GM12878 (cell line): ENCODE data around the gene NXPH2. TPM values are rescaled to one million over a fixed set of nuclear protein-coding genes. Genes with fewer than 3 reads are reported as not detected.

ENCODE experiments used
- ATAC-seq: fragments of 200-7000 bp; cut with Tn5 transposase; 3 replicates; pipeline ENCODE4 v1.9.1; 2020; ENCODE audit warnings: mild to moderate bottlenecking, moderate library complexity
- BruUV-seq: library from RNA; stranded (reverse); fragments of 400-500 nt; replicated peaks from 2 replicates; lab custom pipeline; 2021; lab: Mats Ljungman, UMichigan
- CTCF ChIA-PET: fragments of 300-600 bp; sonication (Branson Sonifier 250); formaldehyde crosslinking; extraction: SDS; loops from one replicate; lab custom pipeline; 2021; ENCODE audit warnings: inconsistent platforms; lab: Yijun Ruan, JAX
- POLR2A ChIA-PET: fragments of 350-600 bp; formaldehyde crosslinking; extraction: SDS; loops from one replicate; lab custom pipeline; 2021; ENCODE audit warnings: inconsistent platforms; lab: Charles Lee
- RAD21 ChIA-PET: fragments of 300-600 bp; sonication (Branson Sonifier 250); formaldehyde crosslinking; loops from one replicate; lab custom pipeline; 2023; ENCODE audit warnings: antibody characterized with exemption; ENCODE audit not compliant: unreplicated experiment; lab: Charles Lee
- SMC1A ChIA-PET: fragments of 300-600 bp; sonication (Branson Sonifier 250); formaldehyde crosslinking; loops from one replicate; lab custom pipeline; 2023; ENCODE audit not compliant: unreplicated experiment, uncharacterized antibody; lab: Charles Lee
- DNase-seq: peaks from one replicate; pipeline ENCODE4 v3.0.0-alpha.2; 2011; ENCODE audit warnings: low read depth, low spot score
- FAIRE-seq: peaks from 3 replicates; lab custom pipeline; 2011; peaks lifted over from hg19 to GRCh38; lab: Jason Lieb, UNC
- H2AFZ ChIP-seq: 2 replicates; pipeline ENCODE4 v1.6.0; 2011; ENCODE audit warnings: low read depth, low read length, control low read depth; ENCODE audit not compliant: control insufficient read depth
- H3K27ac ChIP-seq: 2 replicates; pipeline ENCODE4 v1.5.1; 2011; ENCODE audit warnings: control low read depth; ENCODE audit not compliant: control insufficient read depth, insufficient read depth
- H3K27me3 ChIP-seq, 2 experiments: replicated peaks in 1 of 2; 2 replicates each; pipeline versions ENCODE4 v1.6.0 to v1.6.1; 2011; ENCODE audit warnings: low read length in 1 of 2; ENCODE audit not compliant: control insufficient read depth in 2 of 2, insufficient read depth in 2 of 2
- H3K36me3 ChIP-seq, 2 experiments: 2 replicates each; pipeline ENCODE4 v1.5.1; 2011; ENCODE audit warnings: low read length in 1 of 2; ENCODE audit not compliant: control insufficient read depth in 2 of 2, insufficient read depth in 2 of 2
- H3K4me1 ChIP-seq: 2 replicates; pipeline ENCODE4 v1.6.1; 2011; ENCODE audit warnings: mild to moderate bottlenecking, low read length, moderate library complexity, mixed read lengths; ENCODE audit not compliant: control insufficient read depth, insufficient read depth
- H3K4me2 ChIP-seq: 2 replicates; pipeline ENCODE4 v1.6.0; 2011; ENCODE audit warnings: control low read depth; ENCODE audit not compliant: control insufficient read depth, insufficient read depth
- H3K4me3 ChIP-seq: fragments of 200-600 bp; sonication (generic); 2 replicates; pipeline ENCODE4 v1.5.1; 2016
- H3K79me2 ChIP-seq: 2 replicates; pipeline ENCODE4 v1.6.0; 2011; ENCODE audit warnings: low read length; ENCODE audit not compliant: control insufficient read depth, insufficient read depth
- H3K9ac ChIP-seq: 2 replicates; pipeline ENCODE4 v1.8.0; 2011; ENCODE audit warnings: low read length, control low read depth, mixed read lengths; ENCODE audit not compliant: control insufficient read depth, insufficient read depth
- H3K9me3 ChIP-seq: replicated peaks from 3 replicates; pipeline ENCODE4 v1.5.1; 2011; ENCODE audit warnings: mild to moderate bottlenecking, low read length; ENCODE audit not compliant: control insufficient read depth, insufficient read depth
- H4K20me1 ChIP-seq: 2 replicates; pipeline ENCODE4 v1.6.0; 2011; ENCODE audit not compliant: control insufficient read depth, insufficient read depth
- CHD2 ChIP-seq: IDR thresholded peaks from 2 replicates; pipeline ENCODE4 v1.6.1; 2011; ENCODE audit warnings: low read depth, low read length, improper control_type of control experiment, borderline replicate concordance
- EP300 ChIP-seq, 2 experiments: fragments of 150-350 bp in 1 of 2; IDR thresholded peaks; 2 replicates each; pipeline ENCODE4 v1.6.1; 2011 to 2012; ENCODE audit warnings: low read depth in 2 of 2, low read length in 2 of 2, borderline replicate concordance in 1 of 2, improper control_type of control experiment in 1 of 2, inconsistent platforms in 1 of 2; ENCODE audit not compliant: control insufficient read depth in 1 of 2
- FOS ChIP-seq: IDR thresholded peaks from 3 replicates; pipeline ENCODE4 v1.6.1; 2011; ENCODE audit warnings: borderline replicate concordance; ENCODE audit not compliant: insufficient read length; ENCODE audit errors: extremely low read depth
- LARP7 ChIP-seq: fragments of 450-650 bp; IDR thresholded peaks from 2 replicates; pipeline ENCODE4 v1.6.1; 2017; ENCODE audit warnings: mild to moderate bottlenecking
- MEF2A ChIP-seq: IDR thresholded peaks from 2 replicates; pipeline ENCODE4 v1.6.1; 2011; ENCODE audit warnings: low read depth, mild to moderate bottlenecking, low read length, moderate library complexity; ENCODE audit not compliant: insufficient read depth
- MYB ChIP-seq: fragments of 150-350 bp; IDR thresholded peaks from 2 replicates; pipeline ENCODE4 v1.6.1; 2014; ENCODE audit warnings: mild to moderate bottlenecking, low read depth, low read length, borderline replicate concordance
- NFYA ChIP-seq: IDR thresholded peaks from 2 replicates; pipeline ENCODE4 v1.6.1; 2011; ENCODE audit warnings: low read depth, mild to moderate bottlenecking, low read length, improper control_type of control experiment, borderline replicate concordance
- POLR2AphosphoS2 ChIP-seq: IDR thresholded peaks from 2 replicates; pipeline ENCODE4 v1.6.1; 2011; ENCODE audit warnings: low read depth, mild to moderate bottlenecking, low read length, improper control_type of control experiment, moderate library complexity
- SMAD5 ChIP-seq: IDR thresholded peaks from 2 replicates; pipeline ENCODE4 v1.6.1; 2016; ENCODE audit warnings: antibody characterized with exemption, low read depth
- TARDBP ChIP-seq: IDR thresholded peaks from 2 replicates; pipeline ENCODE4 v1.6.1; 2016; ENCODE audit warnings: borderline replicate concordance
- ZNF207 ChIP-seq: fragments of 450-650 bp; IDR thresholded peaks from 2 replicates; pipeline ENCODE4 v1.6.1; 2014; ENCODE audit warnings: antibody characterized with exemption, mild to moderate bottlenecking, borderline replicate concordance
- WGBS: methylation state at CpG from one replicate; pipeline ENCODE4 v1.1.6; 2016; ENCODE audit warnings: low lambda C conversion rate; ENCODE audit not compliant: insufficient replicate concordance, insufficient coverage; ENCODE audit errors: missing lambda C conversion rate; 5-methylcytosine and 5-hydroxymethylcytosine counted together
- in situ Hi-C: fragments of 300-500 bp; cut with MboI; formaldehyde crosslinking; loops from 9 replicates; pipeline ENCODE4 v1.14.3; 2018; ENCODE audit warnings: mixed read lengths
- intact Hi-C: fragments of 100-400 bp; cut with micrococcal nuclease; formaldehyde crosslinking; loops from one replicate; pipeline ENCODE4 v1.14.2; 2022; ENCODE audit not compliant: unreplicated experiment
- polyA plus RNA-seq, 11 experiments: library from polyadenylated mRNA; depleted of rRNA in 4 of 11; unstranded in 6 of 11; stranded (reverse) in 5 of 11; fragments of >200 nt; fragmentation: Nextera tagmentation in 4 of 11; fragmentation: Illumina TruSeq in 1 of 11; extraction: Ambion mirVana in 4 of 11; extraction: Trizol in 1 of 11; gene quantifications; 1 replicate in 1 of 11; 2 replicates in 10 of 11; pipeline versions ENCODE4 v1.2.1 to v1.2.3, GENCODE V29; 2011 to 2016; ENCODE audit warnings: inconsistent platforms in 2 of 11, missing spikeins in 2 of 11, low read depth in 1 of 11
- total RNA-seq, 4 experiments: library from RNA; depleted of rRNA in 3 of 4; stranded (reverse); fragments of >200 nt in 3 of 4; fragmentation: Illumina TruSeq in 1 of 4; extraction: Trizol in 1 of 4; gene quantifications; 2 replicates each; pipeline versions ENCODE4 v1.2.1 to v1.2.3, GENCODE V29; 2013 to 2021
- TF ChIP-seq, protein P1 (sequence below): fragments of 450-650 bp; IDR thresholded peaks from 2 replicates; pipeline ENCODE4 v1.6.1; 2017; ENCODE audit warnings: borderline replicate concordance
- TF ChIP-seq, protein P2 (sequence below): fragments of 150-350 bp; IDR thresholded peaks from 2 replicates; pipeline ENCODE4 v1.6.1; 2014; ENCODE audit warnings: mild to moderate bottlenecking, low read depth, low read length
- TF ChIP-seq, protein P3 (sequence below): fragments of 450-650 bp; IDR thresholded peaks from 2 replicates; pipeline ENCODE4 v1.6.1; 2016; ENCODE audit warnings: mild to moderate bottlenecking
- TF ChIP-seq, protein P4 (sequence below): IDR thresholded peaks from 2 replicates; pipeline ENCODE4 v1.6.1; 2012; ENCODE audit warnings: low read depth, low read length, improper control_type of control experiment
- TF ChIP-seq, protein P5 (sequence below): IDR thresholded peaks from 2 replicates; pipeline ENCODE4 v1.6.1; 2012; ENCODE audit warnings: low read depth, low read length, improper control_type of control experiment

Gene NXPH2
- total and polyA plus RNA-seq, 10 of the 15 experiments (the other 5 are each of a cell fraction or from before 2014, with no cell fraction given) = not detected

DNA sequence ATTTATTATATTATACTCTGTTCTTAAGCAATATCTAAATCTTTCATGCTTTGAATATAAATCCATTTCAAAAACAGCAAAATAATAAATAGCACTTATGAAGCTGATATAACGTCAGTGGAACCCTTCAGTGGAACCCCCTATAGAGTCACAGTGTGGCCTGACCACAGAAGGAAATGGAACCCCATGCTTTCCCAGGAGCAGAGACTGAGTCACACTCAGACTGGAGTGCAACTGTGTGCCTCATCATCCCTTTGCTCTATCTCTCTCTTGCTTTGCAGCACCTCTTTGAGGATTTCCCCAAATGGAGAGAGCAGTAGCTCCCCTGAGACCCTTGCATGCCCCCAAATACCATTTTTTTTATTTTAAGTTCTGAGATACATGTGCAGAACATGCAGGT is 13.1 kb downstream of the NXPH2 start:
- H4K20me1 ChIP-seq = no peaks in the 10 kb centered on the region
- H3K27ac ChIP-seq = no peak overlapping the region
- H3K27me3 ChIP-seq = no peaks in the 10 kb centered on the region
- intact Hi-C loops = no loop called here
- DNase-seq (no peak), ATAC-seq (no peak), FAIRE-seq (no peak)
- H3K36me3 ChIP-seq = no peaks in the 10 kb centered on the region
- no peak overlapping the region for H2AFZ ChIP-seq
- no peaks in the 10 kb centered on the region for H3K4me1 ChIP-seq
- no peaks in the 10 kb centered on the region for H3K9me3 ChIP-seq
- ChIA-PET CTCF (no interaction called here), POLR2A (no interaction called here), RAD21 (no interaction called here), SMC1A (no interaction called here)
- no peak overlapping the region for H3K9ac ChIP-seq
- in situ Hi-C loops = no loop called here
- 0% methylated on average over 1 of the region's 1 CpG for WGBS
- H3K4me3 ChIP-seq = no peak overlapping the region
- no peak overlapping the region for H3K4me2 ChIP-seq
- no peaks in the 10 kb centered on the region for H3K79me2 ChIP-seq
- TF ChIP-seq, protein P1, sequence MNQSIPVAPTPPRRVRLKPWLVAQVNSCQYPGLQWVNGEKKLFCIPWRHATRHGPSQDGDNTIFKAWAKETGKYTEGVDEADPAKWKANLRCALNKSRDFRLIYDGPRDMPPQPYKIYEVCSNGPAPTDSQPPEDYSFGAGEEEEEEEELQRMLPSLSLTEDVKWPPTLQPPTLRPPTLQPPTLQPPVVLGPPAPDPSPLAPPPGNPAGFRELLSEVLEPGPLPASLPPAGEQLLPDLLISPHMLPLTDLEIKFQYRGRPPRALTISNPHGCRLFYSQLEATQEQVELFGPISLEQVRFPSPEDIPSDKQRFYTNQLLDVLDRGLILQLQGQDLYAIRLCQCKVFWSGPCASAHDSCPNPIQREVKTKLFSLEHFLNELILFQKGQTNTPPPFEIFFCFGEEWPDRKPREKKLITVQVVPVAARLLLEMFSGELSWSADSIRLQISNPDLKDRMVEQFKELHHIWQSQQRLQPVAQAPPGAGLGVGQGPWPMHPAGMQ = no peak
- no peak for TF ChIP-seq CHD2
- no peak for TF ChIP-seq MEF2A
- no peak for TF ChIP-seq SMAD5
- TF ChIP-seq, protein P2, sequence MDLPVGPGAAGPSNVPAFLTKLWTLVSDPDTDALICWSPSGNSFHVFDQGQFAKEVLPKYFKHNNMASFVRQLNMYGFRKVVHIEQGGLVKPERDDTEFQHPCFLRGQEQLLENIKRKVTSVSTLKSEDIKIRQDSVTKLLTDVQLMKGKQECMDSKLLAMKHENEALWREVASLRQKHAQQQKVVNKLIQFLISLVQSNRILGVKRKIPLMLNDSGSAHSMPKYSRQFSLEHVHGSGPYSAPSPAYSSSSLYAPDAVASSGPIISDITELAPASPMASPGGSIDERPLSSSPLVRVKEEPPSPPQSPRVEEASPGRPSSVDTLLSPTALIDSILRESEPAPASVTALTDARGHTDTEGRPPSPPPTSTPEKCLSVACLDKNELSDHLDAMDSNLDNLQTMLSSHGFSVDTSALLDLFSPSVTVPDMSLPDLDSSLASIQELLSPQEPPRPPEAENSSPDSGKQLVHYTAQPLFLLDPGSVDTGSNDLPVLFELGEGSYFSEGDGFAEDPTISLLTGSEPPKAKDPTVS = no peak
- no peak for TF ChIP-seq FOS
- no peak for TF ChIP-seq POLR2AphosphoS2
- no peak for TF ChIP-seq EP300 (IDR thresholded peaks at IDR 0.05; ENCODE audit: borderline replicate concordance in 1 of 2, control insufficient read depth in 1 of 2, low read depth in 2 of 2, low read length in 2 of 2)
- no peak for TF ChIP-seq NFYA
- no peak for TF ChIP-seq MYB
- TF ChIP-seq, protein P3, sequence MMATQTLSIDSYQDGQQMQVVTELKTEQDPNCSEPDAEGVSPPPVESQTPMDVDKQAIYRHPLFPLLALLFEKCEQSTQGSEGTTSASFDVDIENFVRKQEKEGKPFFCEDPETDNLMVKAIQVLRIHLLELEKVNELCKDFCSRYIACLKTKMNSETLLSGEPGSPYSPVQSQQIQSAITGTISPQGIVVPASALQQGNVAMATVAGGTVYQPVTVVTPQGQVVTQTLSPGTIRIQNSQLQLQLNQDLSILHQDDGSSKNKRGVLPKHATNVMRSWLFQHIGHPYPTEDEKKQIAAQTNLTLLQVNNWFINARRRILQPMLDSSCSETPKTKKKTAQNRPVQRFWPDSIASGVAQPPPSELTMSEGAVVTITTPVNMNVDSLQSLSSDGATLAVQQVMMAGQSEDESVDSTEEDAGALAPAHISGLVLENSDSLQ = no peak
- TF ChIP-seq ZNF207 = no peak
- TF ChIP-seq TARDBP = no peak
- TF ChIP-seq, protein P4, sequence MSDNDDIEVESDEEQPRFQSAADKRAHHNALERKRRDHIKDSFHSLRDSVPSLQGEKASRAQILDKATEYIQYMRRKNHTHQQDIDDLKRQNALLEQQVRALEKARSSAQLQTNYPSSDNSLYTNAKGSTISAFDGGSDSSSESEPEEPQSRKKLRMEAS = no peak
- TF ChIP-seq LARP7 = no peak
- TF ChIP-seq, protein P5, sequence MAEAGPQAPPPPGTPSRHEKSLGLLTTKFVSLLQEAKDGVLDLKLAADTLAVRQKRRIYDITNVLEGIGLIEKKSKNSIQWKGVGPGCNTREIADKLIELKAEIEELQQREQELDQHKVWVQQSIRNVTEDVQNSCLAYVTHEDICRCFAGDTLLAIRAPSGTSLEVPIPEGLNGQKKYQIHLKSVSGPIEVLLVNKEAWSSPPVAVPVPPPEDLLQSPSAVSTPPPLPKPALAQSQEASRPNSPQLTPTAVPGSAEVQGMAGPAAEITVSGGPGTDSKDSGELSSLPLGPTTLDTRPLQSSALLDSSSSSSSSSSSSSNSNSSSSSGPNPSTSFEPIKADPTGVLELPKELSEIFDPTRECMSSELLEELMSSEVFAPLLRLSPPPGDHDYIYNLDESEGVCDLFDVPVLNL = no peak
- no TSS peak for BruUV-seq
